AG09309 (cell line): ENCODE data around the gene GRIN2B.

Source experiments
- DNase-seq: peaks from one replicate; pipeline ENCODE4 v3.0.0-alpha.2; 2010; ENCODE audit warnings: low read depth
- H3K4me3 ChIP-seq: 2 replicates; pipeline ENCODE4 v1.5.1; 2011; ENCODE audit warnings: mild to moderate bottlenecking, low read depth, low read length, moderate library complexity; ENCODE audit not compliant: control insufficient read depth
- CTCF ChIP-seq: IDR thresholded peaks from 2 replicates; pipeline ENCODE4 v1.5.1; 2011; ENCODE audit warnings: mild to moderate bottlenecking, low read depth, low read length, inconsistent platforms; ENCODE audit not compliant: insufficient read depth, control insufficient read depth; ENCODE audit errors: missing control alignments

GRIN2B gene

DNA sequence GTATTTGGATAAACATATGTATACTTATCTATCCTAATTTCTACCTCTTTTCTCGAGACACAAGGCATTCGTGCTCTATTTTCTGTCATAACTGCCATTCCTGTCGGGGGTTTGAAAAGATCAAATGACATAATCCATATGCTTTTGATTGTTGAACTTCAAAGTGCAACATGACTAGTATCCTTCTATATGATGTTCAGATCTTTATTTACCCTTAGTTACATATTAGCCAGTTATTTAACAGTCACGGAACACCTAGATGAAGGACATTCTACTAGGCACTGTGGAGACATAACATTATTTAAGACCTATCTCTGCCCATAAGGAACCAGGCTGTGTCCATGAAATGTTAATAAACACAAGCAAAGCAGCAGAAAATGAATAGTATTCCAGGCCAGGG lies 11.2 kb upstream of the GRIN2B start:
- TF ChIP-seq CTCF, result no peak
- H3K4me3 ChIP-seq, result no peak overlapping the region
- DNase-seq, result no peak

GRCh38 chr12:13992106-13992505 lies 10.7 kb upstream of the GRIN2B start:
- DNase-seq, result no peak
- TF ChIP-seq CTCF, result no peak
- H3K4me3 ChIP-seq, result no peak overlapping the region

- no peak for TF ChIP-seq CTCF
- no peak for DNase-seq
- H3K4me3 ChIP-seq, result no peak overlapping the region
Measured at GRCh38 chr12:13986031-13986430, 4.6 kb upstream of the GRIN2B start.

DNA sequence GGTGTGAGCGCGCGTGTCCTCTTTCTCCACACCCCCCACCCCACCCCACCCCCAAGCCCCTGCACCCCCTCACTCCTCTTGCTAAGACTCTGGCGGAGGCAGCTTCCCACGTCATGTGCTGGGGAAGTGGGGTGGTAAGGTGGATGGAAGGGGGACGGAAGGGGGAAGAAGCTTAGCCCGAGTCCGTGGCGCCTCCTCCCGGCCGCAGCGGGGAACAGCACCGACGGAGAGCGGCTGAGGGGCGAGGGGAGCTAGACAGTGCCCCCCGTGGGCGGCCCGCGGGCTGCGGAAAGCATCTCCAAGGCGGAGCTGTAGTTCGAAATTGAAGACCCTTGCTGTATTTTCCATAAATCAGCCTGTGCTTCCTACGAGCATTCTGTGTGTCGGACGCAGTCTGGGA lies 588 bp upstream of the GRIN2B start:
- H3K4me3 ChIP-seq, result no peak overlapping the region
- TF ChIP-seq CTCF, result no peak
- no peak for DNase-seq

- no peak for TF ChIP-seq CTCF
- H3K4me3 ChIP-seq, result no peak overlapping the region
- no peak for DNase-seq
Measured at GRCh38 chr12:13980538-13981295, 685 bp downstream of the GRIN2B start.

GRCh38 chr12:13979772-13980378 lies 1.5 kb downstream of the GRIN2B start:
- DNase-seq, result no peak
- H3K4me3 ChIP-seq, result no peak overlapping the region
- no peak for TF ChIP-seq CTCF

DNA sequence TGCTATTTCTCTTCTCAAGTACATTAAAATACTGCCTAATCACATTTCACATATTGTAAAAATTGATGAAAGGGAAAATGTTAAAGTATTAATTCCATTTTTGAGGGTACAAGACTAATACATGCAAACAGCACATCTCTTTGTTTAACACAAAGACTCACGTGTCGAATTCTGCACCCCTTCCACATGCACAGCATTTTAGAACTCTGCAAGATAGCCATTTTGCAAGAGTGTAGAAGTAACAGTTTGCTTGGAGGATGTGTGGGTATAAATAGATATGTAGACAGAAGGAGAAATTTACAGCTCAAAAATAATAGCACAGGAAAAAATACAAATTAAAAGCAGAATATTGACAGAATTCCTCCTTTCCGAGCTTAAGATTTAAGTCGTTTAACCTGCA lies 2.5 kb downstream of the GRIN2B start:
- no peak for TF ChIP-seq CTCF
- DNase-seq, result no peak
- no peak overlapping the region for H3K4me3 ChIP-seq
